Kidney tubule cell (primary cell): ENCODE results near the gene EMC8.
"Not testable (repeated sequence)": the region's sequence is repeated elsewhere in the genome, so short reads cannot be mapped to it uniquely, and the experiment has no call there.

Source experiments
- DNase-seq: peaks from one replicate; pipeline ENCODE4 v3.0.0-alpha.2; 2018; ENCODE audit warnings: low spot score

Gene EMC8

GRCh38 chr16:85834741-85835140 is 35.4 kb upstream of the EMC8 start:
- DNase-seq, result no peak

GRCh38 chr16:85833219-85833920 is 34.0 kb upstream of the EMC8 start:
- DNase-seq, result no peak

GRCh38 chr16:85832570-85833218 is 33.4 kb upstream of the EMC8 start:
- no peak for DNase-seq

GRCh38 chr16:85830821-85831220 is 31.5 kb upstream of the EMC8 start:
- no peak for DNase-seq

- no peak for DNase-seq
Measured at GRCh38 chr16:85829751-85830445, 30.6 kb upstream of the EMC8 start.

- DNase-seq, result no peak
Measured at GRCh38 chr16:85829171-85829719, 29.9 kb upstream of the EMC8 start.

- DNase-seq, result no peak
Measured at GRCh38 chr16:85828166-85828565, 28.8 kb upstream of the EMC8 start.

GRCh38 chr16:85826686-85827247 is 27.4 kb upstream of the EMC8 start:
- DNase-seq, result no peak

GRCh38 chr16:85825326-85825725 is 26.0 kb upstream of the EMC8 start:
- DNase-seq, result no peak

- no peak for DNase-seq
Measured at GRCh38 chr16:85824161-85825135, 25.1 kb upstream of the EMC8 start.

GRCh38 chr16:85823328-85823920 is 24.1 kb upstream of the EMC8 start:
- DNase-seq, result no peak

- no peak for DNase-seq
Measured at GRCh38 chr16:85822145-85822544, 22.8 kb upstream of the EMC8 start.

- DNase-seq, result peak; percentile 77
Measured at GRCh38 chr16:85821390-85822135, 22.2 kb upstream of the EMC8 start.

- DNase-seq, result no peak
Measured at GRCh38 chr16:85820604-85821372, 21.4 kb upstream of the EMC8 start.

GRCh38 chr16:85819771-85820170 is 20.4 kb upstream of the EMC8 start:
- DNase-seq, result peak; percentile 3

- DNase-seq, result peak; percentile 77
Measured at GRCh38 chr16:85819245-85819644, 19.9 kb upstream of the EMC8 start.

GRCh38 chr16:85817195-85817594 is 17.9 kb upstream of the EMC8 start:
- not testable (repeated sequence) for DNase-seq

- no peak for DNase-seq
Measured at GRCh38 chr16:85816159-85816558, 16.8 kb upstream of the EMC8 start.
